PC-3 (cell line): Measurements from ENCODE around the gene FLNB.

Source experiments
- CTCF ChIP-seq: fragments of 300-600 bp; sonication (generic); conservative IDR thresholded peaks from 2 replicates; pipeline ENCODE4 v1.5.1; 2017; ENCODE audit warnings: antibody characterized with exemption, low read depth, mild to moderate bottlenecking, low read length
- EZH2 ChIP-seq: fragments of 300-600 bp; sonication (generic); IDR thresholded peaks from one replicate; pipeline ENCODE4 v1.6.1; 2017; ENCODE audit warnings: antibody characterized with exemption, mild to moderate bottlenecking, low read length; ENCODE audit not compliant: unreplicated experiment
- EZH2phosphoT487 ChIP-seq: fragments of 300-600 bp; sonication (generic); IDR thresholded peaks from 2 replicates; pipeline ENCODE4 v1.6.1; 2018; ENCODE audit warnings: mild to moderate bottlenecking, antibody characterized with exemption, low read length, borderline replicate concordance

GRCh38 chr3:58090351-58090750 lies 82.1 kb downstream of the FLNB start:
- TF ChIP-seq CTCF (no peak), EZH2phosphoT487 (no peak), EZH2 (no peak)
